Smooth muscle cell (in vitro differentiated cells): ENCODE data around the gene CXCL17. TPM values are rescaled to one million over a fixed set of nuclear protein-coding genes. Genes with fewer than 3 reads are reported as not detected.

Experiments used
- DNase-seq: peaks from one replicate; lab custom pipeline; 2025; ENCODE audit not compliant: unreplicated experiment; lab: John Stamatoyannopoulos, UW
- H2AFZ ChIP-seq: fragments of 200-600 bp; sonication (generic); 2 replicates; pipeline ENCODE4 v1.6.0; 2016; ENCODE audit warnings: antibody characterized with exemption, low read depth, mild to moderate bottlenecking
- H3F3A ChIP-seq: fragments of 200-600 bp; sonication (generic); 2 replicates; pipeline ENCODE4 v1.6.0; 2017; ENCODE audit warnings: antibody characterized with exemption, low read depth
- H3K27ac ChIP-seq: fragments of 200-600 bp; sonication (generic); 2 replicates; pipeline ENCODE4 v1.5.1; 2016; ENCODE audit warnings: low read depth, mild to moderate bottlenecking
- H3K27me3 ChIP-seq: fragments of 200-600 bp; sonication (generic); 2 replicates; pipeline ENCODE4 v1.6.1; 2016; ENCODE audit warnings: low read depth, mild to moderate bottlenecking
- H3K36me3 ChIP-seq: fragments of 200-600 bp; sonication (generic); 2 replicates; pipeline ENCODE4 v1.5.1; 2016; ENCODE audit warnings: low read depth
- H3K4me1 ChIP-seq: fragments of 200-600 bp; sonication (generic); 2 replicates; pipeline ENCODE4 v1.5.1; 2016; ENCODE audit warnings: low read depth
- H3K4me2 ChIP-seq: fragments of 200-600 bp; sonication (generic); 2 replicates; pipeline ENCODE4 v1.6.0; 2016; ENCODE audit warnings: mild to moderate bottlenecking
- H3K4me3 ChIP-seq: fragments of 200-600 bp; sonication (generic); 2 replicates; pipeline ENCODE4 v1.5.1; 2016; ENCODE audit warnings: mild to moderate bottlenecking
- H3K79me2 ChIP-seq: fragments of 200-600 bp; sonication (generic); 2 replicates; pipeline ENCODE4 v1.6.0; 2016; ENCODE audit warnings: low read depth, mild to moderate bottlenecking
- H3K9ac ChIP-seq: fragments of 200-600 bp; sonication (generic); 2 replicates; pipeline ENCODE4 v1.6.0; 2016; ENCODE audit warnings: low read depth
- H3K9me3 ChIP-seq: fragments of 200-600 bp; sonication (generic); replicated peaks from 2 replicates; pipeline ENCODE4 v1.5.1; 2016; ENCODE audit warnings: low read depth
- H4K20me1 ChIP-seq: fragments of 200-600 bp; sonication (generic); 2 replicates; pipeline ENCODE4 v1.6.0; 2016; ENCODE audit warnings: low read depth
- WGBS: methylation state at CpG from one replicate; pipeline ENCODE4 v1.1.7; 2016; ENCODE audit warnings: low lambda C conversion rate; 5-methylcytosine and 5-hydroxymethylcytosine counted together
- polyA plus RNA-seq: library from polyadenylated mRNA; unstranded; fragments of >200 nt; fragmentation: Nextera tagmentation; extraction: Ambion mirVana; gene quantifications from 2 replicates; pipeline ENCODE4 v1.2.1, GENCODE V29; 2016
- total RNA-seq: library from RNA; depleted of rRNA; stranded (reverse); fragments of >200 nt; gene quantifications from 2 replicates; pipeline ENCODE4 v1.2.3, GENCODE V29; 2014
- TF ChIP-seq, protein P1 (sequence below): fragments of 200-600 bp; sonication (generic); IDR thresholded peaks from 2 replicates; pipeline ENCODE4 v1.5.1; 2017; ENCODE audit warnings: borderline replicate concordance, mild to moderate bottlenecking, antibody characterized with exemption; ENCODE audit not compliant: insufficient read depth, poor library complexity, severe bottlenecking

The CXCL17 gene
- total and polyA plus RNA-seq, 2 experiments from 2014 or later = not detected

DNA sequence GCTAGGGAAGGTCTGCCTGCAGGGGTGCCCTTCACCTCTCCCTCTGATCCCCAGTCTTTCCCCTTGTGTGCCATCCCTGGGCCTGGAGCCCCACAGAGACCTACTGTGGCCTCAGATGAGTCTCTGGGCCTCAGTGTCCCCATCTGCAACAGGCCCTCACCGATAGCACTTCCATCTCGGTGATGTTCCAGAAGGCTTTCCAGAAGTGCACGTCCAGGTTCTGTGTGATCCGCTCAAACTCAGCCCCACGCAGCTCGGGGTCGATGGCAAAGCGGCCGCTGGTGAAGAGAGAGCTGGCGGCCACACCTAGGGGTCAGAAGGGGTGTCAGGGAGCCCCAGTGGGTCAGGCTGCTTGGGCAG, 35.0 kb downstream of the CXCL17 start:
- H3K9ac ChIP-seq = no peak overlapping the region
- no peaks in the 10 kb centered on the region for H3K27me3 ChIP-seq
- H3F3A ChIP-seq = no peaks in the 10 kb centered on the region
- H3K36me3 ChIP-seq = no peaks in the 10 kb centered on the region
- H2AFZ ChIP-seq = no peak overlapping the region
- DNase-seq = no peak
- no peaks in the 10 kb centered on the region for H3K4me1 ChIP-seq
- H3K27ac ChIP-seq = no peak overlapping the region
- TF ChIP-seq, protein P1, sequence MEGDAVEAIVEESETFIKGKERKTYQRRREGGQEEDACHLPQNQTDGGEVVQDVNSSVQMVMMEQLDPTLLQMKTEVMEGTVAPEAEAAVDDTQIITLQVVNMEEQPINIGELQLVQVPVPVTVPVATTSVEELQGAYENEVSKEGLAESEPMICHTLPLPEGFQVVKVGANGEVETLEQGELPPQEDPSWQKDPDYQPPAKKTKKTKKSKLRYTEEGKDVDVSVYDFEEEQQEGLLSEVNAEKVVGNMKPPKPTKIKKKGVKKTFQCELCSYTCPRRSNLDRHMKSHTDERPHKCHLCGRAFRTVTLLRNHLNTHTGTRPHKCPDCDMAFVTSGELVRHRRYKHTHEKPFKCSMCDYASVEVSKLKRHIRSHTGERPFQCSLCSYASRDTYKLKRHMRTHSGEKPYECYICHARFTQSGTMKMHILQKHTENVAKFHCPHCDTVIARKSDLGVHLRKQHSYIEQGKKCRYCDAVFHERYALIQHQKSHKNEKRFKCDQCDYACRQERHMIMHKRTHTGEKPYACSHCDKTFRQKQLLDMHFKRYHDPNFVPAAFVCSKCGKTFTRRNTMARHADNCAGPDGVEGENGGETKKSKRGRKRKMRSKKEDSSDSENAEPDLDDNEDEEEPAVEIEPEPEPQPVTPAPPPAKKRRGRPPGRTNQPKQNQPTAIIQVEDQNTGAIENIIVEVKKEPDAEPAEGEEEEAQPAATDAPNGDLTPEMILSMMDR = no peak
- H3K4me3 ChIP-seq = no peak overlapping the region
- H4K20me1 ChIP-seq = no peaks in the 10 kb centered on the region
- 98% methylated on average over 10 of the region's 10 CpGs for WGBS
- no peaks in the 10 kb centered on the region for H3K79me2 ChIP-seq
- no peaks in the 10 kb centered on the region for H3K9me3 ChIP-seq
- no peak overlapping the region for H3K4me2 ChIP-seq

DNA sequence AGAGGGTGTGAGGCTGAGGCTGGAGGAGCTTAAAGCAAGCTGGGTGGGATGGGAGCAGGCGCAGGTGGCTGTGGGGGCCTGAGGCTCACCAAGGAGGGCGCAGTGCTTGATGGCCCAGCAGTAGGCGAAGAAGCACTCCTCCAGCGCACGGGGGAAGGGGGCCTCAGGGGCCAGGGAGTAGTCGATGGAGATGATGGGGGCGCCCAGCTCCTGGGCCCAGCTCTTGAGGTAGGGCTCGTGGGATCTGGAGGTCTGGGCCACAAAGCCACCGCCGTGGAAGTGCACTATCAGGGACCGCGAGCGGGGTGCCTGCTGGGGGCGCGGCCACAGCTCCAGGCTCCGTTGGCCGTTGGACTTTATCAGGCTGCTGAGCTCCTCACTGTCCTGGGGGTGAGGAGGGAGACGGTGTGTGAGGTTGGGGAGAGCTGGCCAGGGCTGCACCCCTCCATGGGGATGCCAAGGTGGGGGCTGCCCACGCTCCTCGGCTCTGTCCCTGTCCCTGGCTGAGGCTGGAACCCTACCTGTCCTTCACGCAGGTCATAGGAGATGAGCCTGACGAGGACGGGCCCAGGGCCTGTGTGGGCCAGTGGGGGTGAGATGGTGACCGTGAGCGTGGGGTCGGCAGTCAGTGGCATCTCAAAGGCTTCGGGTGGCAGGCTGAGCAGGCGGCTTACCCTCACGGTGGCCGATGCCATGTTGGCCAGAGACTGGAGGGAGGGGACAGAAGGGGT, 35.5 kb downstream of the CXCL17 start:
- DNase-seq = no peak
- no peaks in the 10 kb centered on the region for H3K27me3 ChIP-seq
- TF ChIP-seq, protein P1 = no peak
- 95% methylated on average over 21 of the region's 30 CpGs for WGBS
- no peak overlapping the region for H2AFZ ChIP-seq
- no peaks in the 10 kb centered on the region for H3K9me3 ChIP-seq
- no peaks in the 10 kb centered on the region for H3F3A ChIP-seq
- H3K79me2 ChIP-seq = no peaks in the 10 kb centered on the region
- H3K9ac ChIP-seq = no peak overlapping the region
- H3K36me3 ChIP-seq = no peaks in the 10 kb centered on the region
- no peak overlapping the region for H3K4me3 ChIP-seq
- no peak overlapping the region for H3K4me2 ChIP-seq
- no peak overlapping the region for H3K27ac ChIP-seq
- no peaks in the 10 kb centered on the region for H3K4me1 ChIP-seq
- no peaks in the 10 kb centered on the region for H4K20me1 ChIP-seq

DNA sequence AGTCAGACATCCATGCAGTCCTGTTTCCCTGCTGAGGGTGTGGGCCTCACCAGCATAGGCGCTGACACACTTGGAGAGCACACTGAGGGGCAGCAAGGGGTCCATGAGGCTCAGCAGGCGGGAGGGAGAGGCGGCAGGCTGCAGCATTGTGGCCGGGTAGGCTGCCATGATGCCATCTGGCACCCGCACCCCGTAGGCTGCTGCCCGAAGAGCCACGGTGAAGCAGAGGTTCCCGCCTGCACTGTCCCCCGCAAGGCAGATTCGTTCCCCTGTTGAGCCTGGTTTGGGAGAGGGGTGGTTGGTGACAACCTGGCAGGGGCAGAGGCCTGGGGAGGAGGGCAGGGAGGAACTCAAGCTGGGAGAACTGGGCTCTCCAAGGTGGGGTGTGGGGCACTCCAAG, 36.6 kb downstream of the CXCL17 start:
- H3F3A ChIP-seq = no peaks in the 10 kb centered on the region
- no peak for DNase-seq
- TF ChIP-seq, protein P1 = no peak
- no peak overlapping the region for H3K27ac ChIP-seq
- no peak overlapping the region for H3K4me3 ChIP-seq
- WGBS = 93% methylated on average over 11 of the region's 11 CpGs
- no peaks in the 10 kb centered on the region for H3K27me3 ChIP-seq
- H4K20me1 ChIP-seq = no peaks in the 10 kb centered on the region
- H2AFZ ChIP-seq = no peak overlapping the region
- no peaks in the 10 kb centered on the region for H3K4me1 ChIP-seq
- no peaks in the 10 kb centered on the region for H3K79me2 ChIP-seq
- H3K36me3 ChIP-seq = no peaks in the 10 kb centered on the region
- no peaks in the 10 kb centered on the region for H3K9me3 ChIP-seq
- no peak overlapping the region for H3K4me2 ChIP-seq
- H3K9ac ChIP-seq = no peak overlapping the region

DNA sequence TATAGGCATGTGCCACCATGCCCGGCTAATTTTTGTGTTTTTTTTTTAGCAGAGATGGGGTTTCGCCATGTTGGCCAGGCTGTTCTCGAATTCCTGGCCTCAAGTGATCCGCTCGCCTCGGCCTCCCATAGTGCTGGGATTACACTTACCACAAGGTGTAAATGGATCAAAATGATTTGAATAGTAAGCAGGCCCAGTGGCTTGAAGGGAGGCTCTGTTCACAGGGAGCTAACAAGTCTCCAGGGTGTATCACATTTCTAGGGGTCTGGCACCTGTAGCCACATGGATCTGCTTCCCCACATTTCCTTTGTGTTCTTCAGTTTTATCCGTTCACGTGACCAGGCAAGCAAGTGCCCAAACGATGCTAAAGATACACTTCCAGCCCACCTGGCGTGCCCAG, 39.2 kb downstream of the CXCL17 start:
- Histone ChIP-seq H3K27ac (no peak overlapping the region), H3K79me2 (no peaks in the 10 kb centered on the region), H2AFZ (no peak overlapping the region), H4K20me1 (no peaks in the 10 kb centered on the region), H3K4me2 (no peak overlapping the region), H3K9me3 (no peaks in the 10 kb centered on the region), H3K9ac (no peak overlapping the region), H3K4me3 (no peak overlapping the region), H3F3A (no peaks in the 10 kb centered on the region), H3K27me3 (no peaks in the 10 kb centered on the region), H3K4me1 (no peaks in the 10 kb centered on the region), H3K36me3 (no peaks in the 10 kb centered on the region)
- TF ChIP-seq, protein P1 = no peak
- no peak for DNase-seq
- 95% methylated on average over 10 of the region's 10 CpGs for WGBS
